Fibroblast of lung (primary cell): ENCODE data around the gene APOBEC3A. TPM values are rescaled to one million over a fixed set of nuclear protein-coding genes. Genes with fewer than 3 reads are reported as not detected.

Experiments
- DNase-seq, 2 donors: peaks; one replicate each; pipeline versions ENCODE4 v3.0.0 to v3.0.0-alpha.2; 2010; ENCODE audit warnings: low read depth in 2 of 2
- H2AFZ ChIP-seq: 2 replicates; pipeline ENCODE4 v1.5.1; 2012; ENCODE audit warnings: low read length, control low read depth, inconsistent platforms
- H3K27ac ChIP-seq: 2 replicates; pipeline ENCODE4 v1.5.1; 2011; ENCODE audit warnings: low read length, control low read depth; ENCODE audit not compliant: insufficient read depth
- H3K27me3 ChIP-seq: 2 replicates; pipeline ENCODE4 v1.5.1; 2011; ENCODE audit warnings: mild to moderate bottlenecking, low read length; ENCODE audit not compliant: control insufficient read depth, insufficient read depth
- H3K36me3 ChIP-seq: 2 replicates; pipeline ENCODE4 v1.5.1; 2011; ENCODE audit warnings: low read length; ENCODE audit not compliant: control insufficient read depth, insufficient read depth
- H3K4me1 ChIP-seq: 2 replicates; pipeline ENCODE4 v1.5.1; 2011; ENCODE audit warnings: low read length; ENCODE audit not compliant: control insufficient read depth, insufficient read depth; ENCODE audit errors: extremely low read depth
- H3K4me2 ChIP-seq: 2 replicates; pipeline ENCODE4 v1.5.1; 2011; ENCODE audit warnings: low read length, control low read depth; ENCODE audit not compliant: insufficient read depth; ENCODE audit errors: extremely low read depth
- H3K4me3 ChIP-seq, 4 experiments: fragments of 200-600 bp in 1 of 4; sonication (generic) in 1 of 4; replicated peaks in 1 of 4; 2 replicates each; pipeline ENCODE4 v1.5.1; 2011 to 2016; ENCODE audit warnings: low read length in 4 of 4, low read depth in 3 of 4, mild to moderate bottlenecking in 3 of 4, control low read depth in 2 of 4, inconsistent platforms in 1 of 4, mixed read lengths in 1 of 4; ENCODE audit not compliant: insufficient read depth in 1 of 4; ENCODE audit errors: control extremely low read depth in 1 of 4
- H3K79me2 ChIP-seq: 2 replicates; pipeline ENCODE4 v1.5.1; 2012; ENCODE audit warnings: mild to moderate bottlenecking, low read length, inconsistent platforms; ENCODE audit not compliant: control insufficient read depth, insufficient read depth
- H3K9ac ChIP-seq: 2 replicates; pipeline ENCODE4 v1.5.1; 2011; ENCODE audit warnings: mild to moderate bottlenecking, low read length, control low read depth; ENCODE audit not compliant: insufficient read depth
- H3K9me3 ChIP-seq: 2 replicates; pipeline ENCODE4 v1.5.1; 2012; ENCODE audit warnings: low read depth, low read length; ENCODE audit not compliant: control insufficient read depth, insufficient read depth
- H4K20me1 ChIP-seq: 2 replicates; pipeline ENCODE4 v1.5.1; 2011; ENCODE audit warnings: low read length; ENCODE audit not compliant: control insufficient read depth, insufficient read depth; ENCODE audit errors: extremely low read depth
- CTCF ChIP-seq, 2 donors: IDR thresholded peaks in 1 of 2; conservative IDR thresholded peaks in 1 of 2; 1 replicate in 1 of 2; 2 replicates in 1 of 2; pipeline ENCODE4 v1.5.1; 2011 to 2012; ENCODE audit warnings: low read length in 2 of 2, control low read depth in 1 of 2, inconsistent platforms in 1 of 2, low read depth in 1 of 2, mild to moderate bottlenecking in 1 of 2
- EZH2 ChIP-seq: IDR thresholded peaks from 2 replicates; pipeline ENCODE4 v1.5.1; 2012; ENCODE audit warnings: low read length, control low read depth, mild to moderate bottlenecking; ENCODE audit errors: missing control alignments
- polyA plus RNA-seq, 2 donors: library from polyadenylated mRNA; depleted of rRNA in 1 of 2; stranded (reverse) in 1 of 2; unstranded in 1 of 2; fragments of >200 nt; gene quantifications; 2 replicates each; pipeline ENCODE4 v1.2.1, GENCODE V29; 2011 to 2012; ENCODE audit warnings: missing spikeins in 1 of 2
- total RNA-seq: library from RNA; depleted of rRNA; stranded (reverse); fragments of >200 nt; gene quantifications from 2 replicates; pipeline ENCODE4 v1.2.1, GENCODE V29; 2014

APOBEC3A gene
- total and polyA plus RNA-seq, 2 donors (not counting 1 experiment from before 2014, with no cell fraction given), result not detected

DNA sequence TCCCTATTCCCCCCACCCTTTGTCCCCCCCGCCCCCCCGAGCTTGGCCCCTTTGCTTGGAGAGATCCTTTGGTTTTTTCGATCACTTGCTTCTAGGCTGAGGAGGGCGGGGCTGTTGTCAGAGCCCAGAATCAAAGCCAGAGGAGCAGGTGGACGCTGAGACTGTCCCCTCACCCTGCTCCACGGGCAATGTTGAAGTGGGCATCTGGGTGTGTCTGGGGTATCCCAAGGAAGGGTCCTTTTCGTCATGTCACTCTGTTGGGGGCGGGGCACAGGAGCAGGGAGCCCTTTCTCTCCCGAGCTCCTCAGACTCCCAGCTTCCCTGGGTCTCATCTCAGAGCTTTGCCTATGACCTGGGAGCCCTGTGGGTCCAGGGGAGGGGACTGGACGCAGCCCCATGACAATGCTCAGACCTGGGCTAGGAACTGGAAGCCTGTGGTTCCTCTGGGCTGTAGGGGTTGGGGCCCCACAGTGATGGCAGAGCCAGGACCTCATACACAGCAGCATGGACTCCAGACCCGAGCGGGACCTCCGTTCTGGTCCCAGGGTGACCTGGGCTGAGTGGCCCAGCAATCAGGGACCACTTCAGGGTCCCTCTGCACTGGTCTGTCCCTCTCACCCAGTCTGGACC is 2.9 kb upstream of the APOBEC3A start:
- Histone ChIP-seq H3K4me2 (no peak overlapping the region), H3K9me3 (no peaks in the 10 kb centered on the region), H3K27ac (no peak overlapping the region), H3K27me3 (peaks cover 10% of the 10 kb centered on the region), H3K9ac (no peak overlapping the region), H3K4me3 (no peak overlapping the region), H2AFZ (no peak overlapping the region), H3K79me2 (no peaks in the 10 kb centered on the region), H3K4me1 (no peaks in the 10 kb centered on the region), H3K36me3 (no peaks in the 10 kb centered on the region), H4K20me1 (no peaks in the 10 kb centered on the region)
- no peak for TF ChIP-seq EZH2
- no peak for TF ChIP-seq CTCF (conservative IDR thresholded peaks at IDR 0.05 in 1 of 2, IDR thresholded peaks at IDR 0.05 in 1 of 2; ENCODE audit: low read depth in 1 of 2, low read length in 2 of 2)
- DNase-seq, result no peak

GRCh38 chr22:38955250-38955905 is 2.0 kb upstream of the APOBEC3A start:
- Histone ChIP-seq H4K20me1 (no peaks in the 10 kb centered on the region), H3K4me2 (no peak overlapping the region), H3K4me3 (no peak overlapping the region), H2AFZ (no peak overlapping the region), H3K36me3 (no peaks in the 10 kb centered on the region), H3K27ac (no peak overlapping the region), H3K4me1 (no peaks in the 10 kb centered on the region), H3K27me3 (peaks cover 10% of the 10 kb centered on the region), H3K79me2 (no peaks in the 10 kb centered on the region), H3K9ac (no peak overlapping the region), H3K9me3 (no peaks in the 10 kb centered on the region)
- DNase-seq, result no peak
- no peak for TF ChIP-seq CTCF (conservative IDR thresholded peaks at IDR 0.05 in 1 of 2, IDR thresholded peaks at IDR 0.05 in 1 of 2; ENCODE audit: low read depth in 1 of 2, low read length in 2 of 2)
- no peak for TF ChIP-seq EZH2

- no peak overlapping the region for H3K9ac ChIP-seq
- H3K4me2 ChIP-seq, result no peak overlapping the region
- no peak overlapping the region for H2AFZ ChIP-seq
- no peaks in the 10 kb centered on the region for H3K36me3 ChIP-seq
- no peak for TF ChIP-seq EZH2
- no peak for TF ChIP-seq CTCF (conservative IDR thresholded peaks at IDR 0.05 in 1 of 2, IDR thresholded peaks at IDR 0.05 in 1 of 2; ENCODE audit: low read depth in 1 of 2, low read length in 2 of 2)
- no peaks in the 10 kb centered on the region for H3K4me1 ChIP-seq
- H3K79me2 ChIP-seq, result no peaks in the 10 kb centered on the region
- no peak overlapping the region for H3K4me3 ChIP-seq
- no peak for DNase-seq
- no peaks in the 10 kb centered on the region for H3K9me3 ChIP-seq
- peaks cover 10% of the 10 kb centered on the region for H3K27me3 ChIP-seq
- no peak overlapping the region for H3K27ac ChIP-seq
- H4K20me1 ChIP-seq, result no peaks in the 10 kb centered on the region
Measured at GRCh38 chr22:38955926-38956325, 1.5 kb upstream of the APOBEC3A start.
